Esophagus squamous epithelium (tissue), 4 donors: ENCODE measurements around the gene SIX2.

Source experiments
- CTCF ChIP-seq, 6 experiments: fragments of 450-650 bp in 4 of 6; fragments of 200-600 bp in 2 of 6; sonication (generic) in 2 of 6; IDR thresholded peaks; one replicate each; pipeline ENCODE4 v1.5.1; 2016 to 2019; ENCODE audit warnings: antibody characterized with exemption in 6 of 6, mild to moderate bottlenecking in 4 of 6, moderate library complexity in 4 of 6
- POLR2A ChIP-seq, 4 donors: fragments of 450-650 bp; IDR thresholded peaks; one replicate each; pipeline ENCODE4 v1.6.1; 2017; ENCODE audit warnings: antibody characterized with exemption in 4 of 4, mild to moderate bottlenecking in 4 of 4, moderate library complexity in 3 of 4

DNA sequence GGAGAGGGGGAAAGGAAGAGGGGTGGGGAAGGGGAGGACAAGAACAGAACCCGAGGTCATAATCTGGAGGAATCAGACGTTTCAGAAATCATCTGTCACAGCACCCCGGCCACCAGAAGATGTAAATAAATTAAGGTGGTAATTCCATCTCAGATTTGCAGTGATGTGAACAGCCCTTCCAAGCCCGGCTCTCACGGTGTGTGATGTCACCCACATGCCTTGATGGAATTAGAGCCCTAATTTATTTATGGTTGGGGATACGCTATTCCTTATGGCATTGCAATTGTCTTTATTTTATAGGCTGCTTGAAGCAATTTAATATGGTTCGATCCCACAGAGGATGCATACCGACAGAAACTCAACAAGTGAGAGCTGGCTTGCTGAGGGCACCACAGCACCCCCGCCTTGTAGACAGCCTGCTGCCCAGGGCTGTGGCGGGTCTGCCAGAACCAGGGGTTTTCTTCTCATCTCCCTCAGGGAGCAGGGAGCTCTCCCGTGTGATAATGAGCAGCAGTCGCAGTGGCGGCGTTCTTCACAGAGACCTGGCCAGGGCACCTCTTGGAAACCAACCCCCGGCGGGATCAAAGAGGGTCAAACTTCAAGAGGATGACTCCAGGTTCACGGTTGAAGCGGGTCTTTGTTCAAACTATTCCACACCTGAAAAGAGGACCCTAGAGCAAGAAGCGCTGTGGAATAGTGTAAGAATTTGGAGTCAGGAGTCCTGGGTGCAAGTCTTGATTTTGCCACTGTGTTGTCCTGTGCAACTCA is 40.5 kb upstream of the SIX2 start:
- TF ChIP-seq POLR2A (IDR thresholded peaks at IDR 0.05) (no peak), CTCF (IDR thresholded peaks at IDR 0.05) (no peak)
